ENCODE measurements around the gene DUSP11. TPM values are rescaled to one million over a fixed set of nuclear protein-coding genes. Genes with fewer than 3 reads are reported as not detected.
"Not testable (repeated sequence)": the region's sequence is repeated elsewhere in the genome, so short reads cannot be mapped to it uniquely, and the experiment has no call there.

The DUSP11 gene
- total RNA-seq, 1 donor, result 32.9 TPM

DNA sequence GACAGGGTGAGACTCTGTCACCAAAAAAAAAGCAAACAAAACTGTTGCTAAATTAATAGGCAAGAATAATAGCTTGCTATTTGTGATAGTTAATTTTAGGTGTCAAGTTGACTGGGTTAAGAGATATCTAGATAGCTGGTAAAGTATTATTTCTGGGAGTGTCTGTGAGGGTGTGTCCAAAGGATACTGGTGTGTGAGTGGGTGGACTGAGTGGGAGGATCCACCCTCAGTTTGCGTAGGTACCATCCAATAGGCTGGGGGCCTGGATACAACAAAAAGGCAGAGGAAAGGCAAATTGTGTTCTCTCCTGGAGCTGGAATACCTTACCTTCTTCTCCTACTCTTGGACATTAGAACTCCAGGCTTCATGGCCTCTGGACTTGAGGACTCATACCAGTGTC is 15.0 kb downstream of the DUSP11 start:
- no peak overlapping the region for H2AFZ ChIP-seq (ENCODE audit: low read length)
- TF ChIP-seq, protein P1, sequence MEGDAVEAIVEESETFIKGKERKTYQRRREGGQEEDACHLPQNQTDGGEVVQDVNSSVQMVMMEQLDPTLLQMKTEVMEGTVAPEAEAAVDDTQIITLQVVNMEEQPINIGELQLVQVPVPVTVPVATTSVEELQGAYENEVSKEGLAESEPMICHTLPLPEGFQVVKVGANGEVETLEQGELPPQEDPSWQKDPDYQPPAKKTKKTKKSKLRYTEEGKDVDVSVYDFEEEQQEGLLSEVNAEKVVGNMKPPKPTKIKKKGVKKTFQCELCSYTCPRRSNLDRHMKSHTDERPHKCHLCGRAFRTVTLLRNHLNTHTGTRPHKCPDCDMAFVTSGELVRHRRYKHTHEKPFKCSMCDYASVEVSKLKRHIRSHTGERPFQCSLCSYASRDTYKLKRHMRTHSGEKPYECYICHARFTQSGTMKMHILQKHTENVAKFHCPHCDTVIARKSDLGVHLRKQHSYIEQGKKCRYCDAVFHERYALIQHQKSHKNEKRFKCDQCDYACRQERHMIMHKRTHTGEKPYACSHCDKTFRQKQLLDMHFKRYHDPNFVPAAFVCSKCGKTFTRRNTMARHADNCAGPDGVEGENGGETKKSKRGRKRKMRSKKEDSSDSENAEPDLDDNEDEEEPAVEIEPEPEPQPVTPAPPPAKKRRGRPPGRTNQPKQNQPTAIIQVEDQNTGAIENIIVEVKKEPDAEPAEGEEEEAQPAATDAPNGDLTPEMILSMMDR (IDR thresholded peaks at IDR 0.05; ENCODE audit: extremely low read depth, low read depth, low read length), result no peak
- H3K27me3 ChIP-seq (ENCODE audit: insufficient read depth, low read length), result no peaks in the 10 kb centered on the region
- no peak for DNase-seq (ENCODE audit: insufficient read length, low spot score, missing footprints)
- peaks cover 5% of the 10 kb centered on the region for H4K20me1 ChIP-seq (ENCODE audit: insufficient read depth, low read length)
- no peak overlapping the region for H3K27ac ChIP-seq (ENCODE audit: low read depth, low read length)
- no peaks in the 10 kb centered on the region for H3K9me3 ChIP-seq (ENCODE audit: low read depth, low read length)
- no peaks in the 10 kb centered on the region for H3K4me1 ChIP-seq (ENCODE audit: insufficient read depth, low read length)
- no peak overlapping the region for H3K4me3 ChIP-seq (ENCODE audit: insufficient read depth, low read length)
- peaks cover 8% of the 10 kb centered on the region for H3K79me2 ChIP-seq (ENCODE audit: insufficient read depth, low read length)
- peaks cover 70% of the 10 kb centered on the region for H3K36me3 ChIP-seq (ENCODE audit: insufficient read depth, low read length)
- H3K4me2 ChIP-seq (ENCODE audit: insufficient read depth, low read length), result no peak overlapping the region

DNA sequence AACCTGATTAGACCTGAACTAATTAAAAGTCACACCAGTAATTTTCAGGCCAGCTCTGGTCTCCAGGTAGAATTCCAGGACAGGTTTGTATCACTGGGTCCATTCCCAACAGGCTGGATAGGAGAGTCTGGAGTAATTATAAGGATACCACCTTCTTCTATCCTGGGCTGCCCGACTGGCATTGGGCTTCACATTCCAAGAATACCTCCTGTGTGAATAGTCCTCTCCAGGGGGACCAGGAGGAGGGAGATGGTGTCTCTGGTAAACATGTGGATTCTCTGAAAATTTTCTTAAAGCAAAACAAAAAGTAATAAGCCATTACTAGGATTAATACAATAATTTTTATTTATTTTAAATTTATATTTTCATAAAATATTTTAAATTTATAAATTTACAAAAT is 17.3 kb downstream of the DUSP11 start:
- H3K36me3 ChIP-seq (ENCODE audit: insufficient read depth, low read length), result peaks cover 64% of the 10 kb centered on the region
- peaks cover 6% of the 10 kb centered on the region for H3K4me1 ChIP-seq (ENCODE audit: insufficient read depth, low read length)
- TF ChIP-seq, protein P1 (IDR thresholded peaks at IDR 0.05; ENCODE audit: extremely low read depth, low read depth, low read length), result no peak
- no peak overlapping the region for H3K4me2 ChIP-seq (ENCODE audit: insufficient read depth, low read length)
- no peaks in the 10 kb centered on the region for H3K9me3 ChIP-seq (ENCODE audit: low read depth, low read length)
- no peaks in the 10 kb centered on the region for H3K79me2 ChIP-seq (ENCODE audit: insufficient read depth, low read length)
- H3K4me3 ChIP-seq (ENCODE audit: insufficient read depth, low read length), result no peak overlapping the region
- H4K20me1 ChIP-seq (ENCODE audit: insufficient read depth, low read length), result peaks cover 8% of the 10 kb centered on the region
- H2AFZ ChIP-seq (ENCODE audit: low read length), result no peak overlapping the region
- no peaks in the 10 kb centered on the region for H3K27me3 ChIP-seq (ENCODE audit: insufficient read depth, low read length)
- DNase-seq (ENCODE audit: insufficient read length, low spot score, missing footprints), result no peak
- no peak overlapping the region for H3K27ac ChIP-seq (ENCODE audit: low read depth, low read length)

DNA sequence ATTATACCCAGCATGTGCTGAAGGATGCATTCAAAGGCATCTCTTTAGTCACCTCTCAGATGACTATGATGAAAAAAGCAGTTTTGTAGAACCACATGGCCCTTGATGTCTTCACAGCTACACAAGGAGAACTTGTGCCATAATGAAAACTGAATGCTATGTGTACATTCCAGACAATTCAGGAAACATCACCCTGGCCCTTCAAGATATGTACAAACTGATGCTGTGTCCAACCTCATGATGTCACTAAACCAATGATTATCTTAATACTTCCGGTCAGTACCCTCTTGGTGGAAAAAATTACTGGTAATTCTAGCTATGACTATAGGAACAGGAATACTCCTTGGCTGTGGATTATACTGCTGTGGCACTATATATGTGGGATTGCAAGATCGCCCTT is 20.0 kb downstream of the DUSP11 start:
- peaks cover 6% of the 10 kb centered on the region for H3K4me1 ChIP-seq (ENCODE audit: insufficient read depth, low read length)
- no peaks in the 10 kb centered on the region for H3K9me3 ChIP-seq (ENCODE audit: low read depth, low read length)
- H3K4me3 ChIP-seq (ENCODE audit: insufficient read depth, low read length), result no peak overlapping the region
- no peaks in the 10 kb centered on the region for H3K27me3 ChIP-seq (ENCODE audit: insufficient read depth, low read length)
- no peak overlapping the region for H2AFZ ChIP-seq (ENCODE audit: low read length)
- no peak for DNase-seq (ENCODE audit: insufficient read length, low spot score, missing footprints)
- peaks cover 55% of the 10 kb centered on the region for H3K36me3 ChIP-seq (ENCODE audit: insufficient read depth, low read length)
- H3K27ac ChIP-seq (ENCODE audit: low read depth, low read length), result no peak overlapping the region
- TF ChIP-seq, protein P1 (IDR thresholded peaks at IDR 0.05; ENCODE audit: extremely low read depth, low read depth, low read length), result no peak
- H4K20me1 ChIP-seq (ENCODE audit: insufficient read depth, low read length), result peaks cover 8% of the 10 kb centered on the region
- H3K4me2 ChIP-seq (ENCODE audit: insufficient read depth, low read length), result no peak overlapping the region
- H3K79me2 ChIP-seq (ENCODE audit: insufficient read depth, low read length), result no peaks in the 10 kb centered on the region

DNA sequence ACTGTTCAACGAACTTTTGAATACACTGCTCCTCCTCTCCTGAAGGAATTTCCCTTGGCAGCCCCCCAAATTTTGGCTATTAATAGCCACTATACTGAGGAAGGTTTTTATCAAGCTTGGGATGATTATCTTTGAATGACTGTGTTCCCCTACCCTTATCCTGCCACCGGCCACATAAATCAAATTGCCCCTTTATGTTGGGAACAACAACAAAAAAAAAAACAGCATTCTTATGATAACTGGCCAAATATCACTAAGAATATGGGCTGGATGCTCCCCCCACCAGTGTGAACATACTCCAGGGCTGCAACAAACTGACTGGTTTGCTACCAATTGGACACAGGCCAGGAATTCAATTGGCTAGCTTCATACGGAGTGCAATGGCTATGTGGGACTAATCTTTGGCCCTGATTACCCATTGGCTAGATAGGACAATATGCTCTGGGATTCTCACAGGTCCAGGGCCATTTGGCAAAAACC is 20.6 kb downstream of the DUSP11 start:
- Histone ChIP-seq H3K4me3 (ENCODE audit: insufficient read depth, low read length) (no peak overlapping the region), H3K4me2 (ENCODE audit: insufficient read depth, low read length) (no peak overlapping the region), H3K9me3 (ENCODE audit: low read depth, low read length) (no peaks in the 10 kb centered on the region), H3K36me3 (ENCODE audit: insufficient read depth, low read length) (peaks cover 49% of the 10 kb centered on the region), H3K27ac (ENCODE audit: low read depth, low read length) (no peak overlapping the region), H3K27me3 (ENCODE audit: insufficient read depth, low read length) (no peaks in the 10 kb centered on the region), H3K4me1 (ENCODE audit: insufficient read depth, low read length) (peaks cover 6% of the 10 kb centered on the region), H2AFZ (ENCODE audit: low read length) (no peak overlapping the region), H4K20me1 (ENCODE audit: insufficient read depth, low read length) (peaks cover 8% of the 10 kb centered on the region), H3K79me2 (ENCODE audit: insufficient read depth, low read length) (no peaks in the 10 kb centered on the region)
- DNase-seq (ENCODE audit: insufficient read length, low spot score, missing footprints), result no peak
- TF ChIP-seq, protein P1 (IDR thresholded peaks at IDR 0.05; ENCODE audit: extremely low read depth, low read depth, low read length), result no peak

DNA sequence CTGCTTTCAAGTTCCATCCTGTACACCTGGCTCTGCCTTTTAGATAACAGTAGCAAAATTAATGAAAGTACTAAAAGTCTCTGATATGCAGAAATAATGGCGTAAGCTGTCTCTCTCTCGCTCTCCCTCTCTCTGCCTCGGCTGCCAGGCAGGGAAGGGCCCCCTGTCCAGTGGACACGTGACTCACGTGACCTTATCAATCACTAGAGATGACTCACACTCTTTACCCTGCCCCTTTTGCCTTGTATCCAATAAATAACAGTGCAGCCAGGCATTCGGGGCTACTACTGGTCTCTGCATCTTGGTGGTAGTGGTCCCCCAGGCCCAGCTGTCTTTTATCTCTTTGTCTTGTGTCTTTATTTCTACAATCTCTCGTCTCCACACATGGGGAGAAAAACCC is 25.6 kb downstream of the DUSP11 start:
- not testable (repeated sequence) for H3K79me2 ChIP-seq (ENCODE audit: insufficient read depth, low read length); H3K27ac ChIP-seq (ENCODE audit: low read depth, low read length); H3K27me3 ChIP-seq (ENCODE audit: insufficient read depth, low read length); DNase-seq (ENCODE audit: insufficient read length, low spot score, missing footprints); H3K9me3 ChIP-seq (ENCODE audit: low read depth, low read length); H3K4me1 ChIP-seq (ENCODE audit: insufficient read depth, low read length); H3K4me2 ChIP-seq (ENCODE audit: insufficient read depth, low read length); H3K4me3 ChIP-seq (ENCODE audit: insufficient read depth, low read length); H4K20me1 ChIP-seq (ENCODE audit: insufficient read depth, low read length); H2AFZ ChIP-seq (ENCODE audit: low read length)
- H3K36me3 ChIP-seq (ENCODE audit: insufficient read depth, low read length), result peaks cover 43% of the 10 kb centered on the region

All from osteoblast (primary cell).